Colonic mucosa (tissue), 4 donors: Measurements from ENCODE around the gene RTN4R. TPM values are rescaled to one million over a fixed set of nuclear protein-coding genes. Genes with fewer than 3 reads are reported as not detected.
"Not testable (repeated sequence)": the region's sequence is repeated elsewhere in the genome, so short reads cannot be mapped to it uniquely, and the experiment has no call there.

Source experiments
- DNase-seq: peaks from one replicate; pipeline ENCODE4 v3.0.0-alpha.2; 2020
- H3K27ac ChIP-seq: fragments of 200-600 bp; one replicate; pipeline ENCODE4 v1.8.0; 2021
- H3K27me3 ChIP-seq: fragments of 200-600 bp; one replicate; pipeline ENCODE4 v1.8.0; 2021
- H3K36me3 ChIP-seq: fragments of 200-600 bp; one replicate; pipeline ENCODE4 v1.8.0; 2021
- H3K4me1 ChIP-seq: fragments of 200-600 bp; one replicate; pipeline ENCODE4 v1.8.0; 2021; ENCODE audit warnings: mild to moderate bottlenecking
- H3K4me3 ChIP-seq: fragments of 200-600 bp; one replicate; pipeline ENCODE4 v1.8.0; 2021
- H3K9ac ChIP-seq, 2 donors: one replicate each; pipeline ENCODE4 v1.7.0; 2013; ENCODE audit warnings: control low read depth in 2 of 2, low read depth in 2 of 2, low read length in 2 of 2
- H3K9me3 ChIP-seq: fragments of 200-600 bp; one replicate; pipeline ENCODE4 v1.8.0; 2021
- intact Hi-C: fragments of 100-400 bp; cut with DNase I; formaldehyde crosslinking; loops from one replicate; pipeline ENCODE4 v1.14.1; 2022
- total RNA-seq, 2 donors: library from RNA; stranded (reverse); fragmentation: NEBNext Ultra II Directional in 1 of 2; extraction: Animal tissue kit (Norgen Biotek cat#: 25700) in 1 of 2; gene quantifications; one replicate each; pipeline ENCODE4 v1.2.1, GENCODE V29; 2021
- TF ChIP-seq, protein P1 (sequence below): fragments of 200-600 bp; IDR thresholded peaks from one replicate; pipeline ENCODE4 v1.8.0; 2022; ENCODE audit warnings: antibody characterized with exemption, mild to moderate bottlenecking
- donor health status: healthy.
- donor health status: DM: no; HTN: no; CAD: no.
- donor health status: DM: no; HTN: no; CAD: no.

The RTN4R gene
- total RNA-seq, 2 donors from 2014 or later = 6.1 to 8.5 TPM

- Histone ChIP-seq H3K36me3 (no peaks in the 10 kb centered on the region), H3K9ac (no peak overlapping the region), H3K4me3 (no peak overlapping the region), H3K4me1 (no peaks in the 10 kb centered on the region), H3K27me3 (no peaks in the 10 kb centered on the region), H3K9me3 (no peaks in the 10 kb centered on the region), H3K27ac (no peak overlapping the region)
- DNase-seq = no peak
- intact Hi-C loops = no loop called here
- TF ChIP-seq, protein P1, sequence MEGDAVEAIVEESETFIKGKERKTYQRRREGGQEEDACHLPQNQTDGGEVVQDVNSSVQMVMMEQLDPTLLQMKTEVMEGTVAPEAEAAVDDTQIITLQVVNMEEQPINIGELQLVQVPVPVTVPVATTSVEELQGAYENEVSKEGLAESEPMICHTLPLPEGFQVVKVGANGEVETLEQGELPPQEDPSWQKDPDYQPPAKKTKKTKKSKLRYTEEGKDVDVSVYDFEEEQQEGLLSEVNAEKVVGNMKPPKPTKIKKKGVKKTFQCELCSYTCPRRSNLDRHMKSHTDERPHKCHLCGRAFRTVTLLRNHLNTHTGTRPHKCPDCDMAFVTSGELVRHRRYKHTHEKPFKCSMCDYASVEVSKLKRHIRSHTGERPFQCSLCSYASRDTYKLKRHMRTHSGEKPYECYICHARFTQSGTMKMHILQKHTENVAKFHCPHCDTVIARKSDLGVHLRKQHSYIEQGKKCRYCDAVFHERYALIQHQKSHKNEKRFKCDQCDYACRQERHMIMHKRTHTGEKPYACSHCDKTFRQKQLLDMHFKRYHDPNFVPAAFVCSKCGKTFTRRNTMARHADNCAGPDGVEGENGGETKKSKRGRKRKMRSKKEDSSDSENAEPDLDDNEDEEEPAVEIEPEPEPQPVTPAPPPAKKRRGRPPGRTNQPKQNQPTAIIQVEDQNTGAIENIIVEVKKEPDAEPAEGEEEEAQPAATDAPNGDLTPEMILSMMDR = no peak
These were observed 12.7 kb upstream of the RTN4R start for GRCh38 chr22:20280866-20281265.

GRCh38 chr22:20280163-20280562 lies 12.0 kb upstream of the RTN4R start:
- H3K9me3 ChIP-seq, H3K27ac ChIP-seq, H3K4me1 ChIP-seq, H3K27me3 ChIP-seq, H3K4me3 ChIP-seq, H3K36me3 ChIP-seq, intact Hi-C loops, DNase-seq, H3K9ac ChIP-seq: not testable (repeated sequence)

- intact Hi-C loops = no loop called here
- Histone ChIP-seq H3K4me1 (no peaks in the 10 kb centered on the region), H3K36me3 (no peaks in the 10 kb centered on the region), H3K9ac (no peak overlapping the region), H3K27me3 (no peaks in the 10 kb centered on the region), H3K4me3 (no peak overlapping the region), H3K9me3 (no peaks in the 10 kb centered on the region), H3K27ac (no peak overlapping the region)
- no peak for DNase-seq
- TF ChIP-seq, protein P1 = no peak
These were observed 11.6 kb upstream of the RTN4R start for GRCh38 chr22:20279662-20280134.

- H3K36me3 ChIP-seq, H3K9ac ChIP-seq, H3K27ac ChIP-seq, DNase-seq, H3K9me3 ChIP-seq, H3K4me3 ChIP-seq, H3K4me1 ChIP-seq, intact Hi-C loops, H3K27me3 ChIP-seq: not testable (repeated sequence)
These were observed 10.8 kb upstream of the RTN4R start for GRCh38 chr22:20278726-20279490.

GRCh38 chr22:20277936-20278635 lies 10.0 kb upstream of the RTN4R start:
- intact Hi-C loops, H3K27ac ChIP-seq: not testable (repeated sequence)

GRCh38 chr22:20276468-20276867 lies 8.3 kb upstream of the RTN4R start:
- Histone ChIP-seq H3K4me1 (no peaks in the 10 kb centered on the region), H3K27me3 (no peaks in the 10 kb centered on the region), H3K9ac (no peak overlapping the region), H3K36me3 (no peaks in the 10 kb centered on the region), H3K4me3 (no peak overlapping the region), H3K9me3 (no peaks in the 10 kb centered on the region), H3K27ac (no peak overlapping the region)
- TF ChIP-seq, protein P1 = no peak
- intact Hi-C loops = no loop called here
- no peak for DNase-seq

More at GRCh38 chr22:20277936-20278635, 10.0 kb upstream of the RTN4R start:
- not testable (repeated sequence) for H3K4me1 ChIP-seq, H3K9me3 ChIP-seq, H3K4me3 ChIP-seq, DNase-seq, H3K9ac ChIP-seq, H3K27me3 ChIP-seq, H3K36me3 ChIP-seq

- H3K9me3 ChIP-seq = no peaks in the 10 kb centered on the region
- H3K9ac ChIP-seq = no peak overlapping the region
- no peaks in the 10 kb centered on the region for H3K27me3 ChIP-seq
- no peak overlapping the region for H3K27ac ChIP-seq
- H3K4me1 ChIP-seq = no peaks in the 10 kb centered on the region
- intact Hi-C loops = no loop called here
- no peak overlapping the region for H3K4me3 ChIP-seq
- TF ChIP-seq, protein P1 = no peak
- DNase-seq = no peak
- no peaks in the 10 kb centered on the region for H3K36me3 ChIP-seq
These were observed 7.7 kb upstream of the RTN4R start for GRCh38 chr22:20275836-20276235.

- H3K27ac ChIP-seq, H3K4me3 ChIP-seq, intact Hi-C loops, H3K4me1 ChIP-seq, H3K27me3 ChIP-seq, DNase-seq, H3K9me3 ChIP-seq, H3K9ac ChIP-seq, H3K36me3 ChIP-seq: not testable (repeated sequence)
These were observed 7.2 kb upstream of the RTN4R start for GRCh38 chr22:20275325-20275724.

- intact Hi-C loops, H3K9me3 ChIP-seq, H3K36me3 ChIP-seq, H3K27ac ChIP-seq, H3K4me1 ChIP-seq, H3K9ac ChIP-seq, H3K27me3 ChIP-seq, DNase-seq, H3K4me3 ChIP-seq: not testable (repeated sequence)
These were observed 6.3 kb upstream of the RTN4R start for GRCh38 chr22:20274374-20274773.
